ENCODE data around the gene AGBL1.
"Not testable (repeated sequence)": the region's sequence is repeated elsewhere in the genome, so short reads cannot be mapped to it uniquely, and the experiment has no call there.

Gene AGBL1

DNA sequence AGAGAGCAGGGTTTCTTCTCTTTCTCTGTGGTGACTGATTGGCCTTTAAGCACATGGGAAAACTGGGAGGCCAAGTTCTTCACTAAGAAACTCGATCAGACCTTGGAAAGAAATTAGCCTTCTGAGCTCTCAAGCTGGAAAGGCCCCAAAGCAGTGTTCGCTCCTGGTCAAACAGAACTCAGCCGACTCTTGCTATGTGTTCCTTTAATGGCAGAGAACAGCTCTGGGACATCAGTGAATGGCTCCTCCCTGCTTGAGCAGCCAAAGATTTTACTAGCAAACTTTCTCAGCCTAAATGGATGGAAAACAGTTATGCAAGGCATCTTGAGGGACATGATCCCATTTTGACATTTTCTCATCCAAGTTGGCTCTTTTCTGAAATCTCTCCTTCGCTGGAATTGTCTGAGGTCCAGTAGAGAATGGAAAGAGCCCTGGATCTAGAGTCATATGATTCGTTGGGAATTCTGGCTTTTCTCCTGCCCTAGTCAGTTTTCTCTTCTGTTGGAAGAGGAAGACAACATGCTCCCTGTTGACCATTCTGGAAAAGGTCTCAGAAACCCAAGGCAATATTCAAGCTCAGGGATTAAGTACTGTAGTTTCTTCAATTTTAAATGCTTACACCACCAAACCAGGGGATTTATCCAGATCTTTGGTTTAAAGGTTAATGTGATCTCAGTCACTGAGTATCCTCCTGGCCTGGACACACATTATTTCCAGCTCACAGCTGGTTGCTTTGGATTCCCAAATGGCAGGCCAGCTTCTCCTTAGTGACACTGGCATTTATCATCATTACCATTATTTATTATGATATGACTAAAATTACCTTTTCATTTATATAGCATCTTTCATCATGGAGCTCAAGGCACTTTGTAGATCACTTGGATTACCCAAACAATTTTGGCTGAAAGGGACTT lies 319.6 kb downstream of the AGBL1 start:
- DNase-seq (ENCODE audit: low read depth): no peak

DNA sequence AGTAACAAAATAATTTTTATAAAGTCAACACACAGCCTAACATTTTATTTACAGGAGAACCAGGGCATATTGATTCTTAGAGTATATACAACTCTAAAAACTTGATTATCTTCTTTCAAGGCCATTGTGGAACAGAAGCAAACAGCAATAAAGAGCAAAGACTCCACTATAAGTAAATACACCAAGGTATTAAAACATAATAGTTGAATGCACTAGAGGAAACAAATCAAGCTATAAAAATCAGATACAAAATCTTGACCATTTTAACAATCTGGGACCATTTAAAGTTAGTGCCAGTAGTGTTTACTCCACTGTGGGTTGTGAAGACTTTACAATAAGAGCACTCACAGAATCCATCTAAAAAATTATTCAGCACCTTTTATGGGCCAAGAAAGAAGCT lies 323.6 kb downstream of the AGBL1 start:
- no peak for DNase-seq (ENCODE audit: low read depth)

DNA sequence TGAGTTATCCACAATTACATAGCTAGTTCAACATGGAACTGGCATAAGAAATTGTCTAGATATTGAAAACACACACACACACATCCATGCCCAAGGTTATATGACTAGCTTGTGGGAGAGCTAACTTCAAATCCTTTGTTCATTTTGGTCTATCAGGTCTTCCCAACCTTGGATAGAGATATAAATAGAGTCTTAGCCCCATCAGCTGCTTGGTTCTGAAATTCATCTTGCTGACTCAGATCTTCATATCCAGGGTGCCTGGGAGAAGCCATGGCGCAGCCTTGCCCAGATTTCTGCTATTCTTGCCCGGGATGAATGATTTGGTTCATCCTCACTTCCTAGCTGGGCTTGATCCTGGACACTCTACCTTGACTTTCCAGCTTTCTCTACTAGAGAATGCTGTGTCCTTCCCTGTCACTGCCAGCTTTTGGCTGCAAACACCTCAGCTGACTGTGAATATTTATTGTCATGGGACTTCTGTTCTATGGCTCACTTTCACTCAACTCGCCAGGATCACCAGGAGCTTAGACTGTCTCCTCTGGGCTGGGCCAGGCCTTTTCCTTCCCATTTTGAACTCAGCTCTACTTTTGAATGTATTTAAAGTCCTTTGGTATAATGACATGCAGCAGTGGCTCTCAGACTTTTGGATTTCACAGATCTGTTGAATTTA lies 324.4 kb downstream of the AGBL1 start:
- no peak for DNase-seq (ENCODE audit: low read depth)

DNA sequence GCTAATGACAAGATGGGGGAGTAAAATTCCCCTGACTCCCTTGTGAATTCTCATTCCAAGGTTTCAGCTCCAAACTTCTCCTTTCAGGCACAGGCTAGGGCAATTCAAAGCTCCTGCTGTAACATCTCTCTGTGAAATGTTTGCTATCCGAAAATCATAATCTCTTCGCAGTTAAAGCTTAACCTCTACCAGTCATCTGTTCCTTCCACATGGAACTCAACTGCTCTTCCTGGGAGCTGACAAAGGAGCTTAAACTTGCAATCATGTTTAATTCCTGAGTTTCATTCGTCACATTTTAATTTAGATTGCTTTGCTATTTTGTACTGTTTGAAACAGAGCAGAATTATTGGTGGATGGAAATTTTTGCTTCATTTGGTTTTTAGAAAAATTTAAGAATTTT lies 328.6 kb downstream of the AGBL1 start:
- no peak for DNase-seq (ENCODE audit: low read depth)

DNA sequence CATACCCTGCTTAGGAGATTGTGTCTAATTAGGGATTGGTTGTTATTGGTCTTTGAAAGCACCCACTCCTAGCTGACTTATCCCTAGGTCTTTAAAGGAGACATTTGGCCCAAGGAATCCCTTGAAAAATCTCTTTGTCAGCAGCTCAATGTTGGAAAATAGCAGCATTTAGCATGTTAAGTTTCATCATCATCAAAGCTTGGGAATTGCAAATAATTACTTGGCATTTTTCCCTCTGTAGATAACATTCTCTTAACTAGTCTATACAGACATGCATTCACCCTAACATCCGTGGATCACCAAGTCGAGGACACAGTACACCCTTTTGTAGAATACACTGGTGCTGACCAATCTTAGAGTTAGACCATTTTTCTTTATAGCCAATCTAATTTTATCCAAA lies 332.2 kb downstream of the AGBL1 start:
- DNase-seq (ENCODE audit: low read depth): no peak

DNA sequence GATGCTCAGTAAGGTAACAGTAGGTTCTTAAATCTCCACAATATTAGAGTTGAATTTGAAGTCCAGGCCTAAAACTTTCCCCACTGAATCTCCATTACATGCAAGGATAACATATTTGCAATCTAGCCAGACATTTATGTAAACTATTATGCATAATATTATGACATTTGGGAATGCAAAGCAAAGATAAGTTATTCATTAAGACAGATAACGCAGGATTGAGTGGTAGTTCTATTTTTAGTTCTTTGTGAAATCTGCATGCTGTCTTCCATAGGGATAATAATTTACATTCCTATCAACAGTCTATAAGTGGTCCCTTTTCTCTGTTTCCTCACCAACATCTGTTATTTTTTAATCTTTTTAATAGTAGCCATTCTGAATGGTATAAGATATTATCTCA lies 333.5 kb downstream of the AGBL1 start:
- no peak for DNase-seq (ENCODE audit: low read depth)

DNA sequence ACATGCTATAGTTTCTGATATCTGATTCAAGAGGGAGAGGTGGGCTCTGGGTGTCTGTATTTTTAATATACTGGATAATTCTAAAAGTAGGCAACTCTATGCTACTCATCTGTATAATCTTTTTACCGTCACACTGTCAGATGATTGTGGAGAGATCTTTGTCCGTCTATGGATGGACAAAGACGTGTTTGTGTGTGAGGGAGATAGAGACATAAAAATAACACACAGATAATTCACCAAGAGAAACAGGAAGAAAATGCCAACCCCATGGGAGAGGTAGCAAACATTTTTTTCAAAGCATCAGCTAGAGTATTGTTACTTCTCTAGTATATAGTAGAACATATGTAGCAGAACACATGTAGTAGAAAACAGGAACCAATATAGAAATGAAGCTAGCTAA lies 346.1 kb downstream of the AGBL1 start:
- DNase-seq (ENCODE audit: low read depth): no peak

DNA sequence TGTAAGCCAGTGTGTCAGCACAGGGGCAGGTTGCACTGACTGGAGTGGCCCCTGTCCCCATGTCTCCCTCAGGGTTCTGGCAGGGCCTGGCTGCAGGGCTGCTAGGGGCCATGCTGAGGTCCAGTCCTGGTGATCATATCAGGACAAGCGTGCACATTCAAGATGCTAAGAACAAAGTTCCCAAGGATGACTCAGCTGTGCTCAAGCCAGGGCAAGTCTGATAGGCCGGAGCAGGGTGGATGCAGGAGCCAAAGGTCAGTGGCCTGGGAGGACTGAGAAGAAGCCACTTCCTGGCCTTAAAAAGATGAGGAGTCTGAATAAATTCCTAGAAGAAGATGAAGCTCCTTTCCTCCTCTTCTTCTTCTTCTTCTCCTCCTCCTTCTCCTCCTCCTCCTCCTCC lies 353.2 kb downstream of the AGBL1 start:
- no peak for DNase-seq (ENCODE audit: low read depth)

DNA sequence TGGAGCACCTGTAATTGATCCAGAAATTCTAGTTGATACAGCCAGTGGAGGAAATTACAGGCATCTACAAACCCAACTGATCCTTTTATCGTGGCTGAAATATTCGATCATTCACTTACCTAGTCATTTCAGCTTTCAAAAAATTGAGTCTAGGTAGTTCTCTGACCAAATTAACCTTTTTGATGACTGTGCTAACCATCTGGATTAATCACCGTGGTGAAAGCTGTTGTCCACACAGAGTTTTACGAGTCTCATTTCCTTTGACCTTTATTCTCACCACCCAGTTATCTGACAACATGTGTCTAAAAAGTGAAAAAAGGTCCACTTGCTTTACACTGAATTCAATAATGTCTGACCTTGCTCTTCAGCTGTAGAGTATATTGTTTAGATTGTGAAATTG lies 354.3 kb downstream of the AGBL1 start:
- no peak for DNase-seq (ENCODE audit: low read depth)

DNA sequence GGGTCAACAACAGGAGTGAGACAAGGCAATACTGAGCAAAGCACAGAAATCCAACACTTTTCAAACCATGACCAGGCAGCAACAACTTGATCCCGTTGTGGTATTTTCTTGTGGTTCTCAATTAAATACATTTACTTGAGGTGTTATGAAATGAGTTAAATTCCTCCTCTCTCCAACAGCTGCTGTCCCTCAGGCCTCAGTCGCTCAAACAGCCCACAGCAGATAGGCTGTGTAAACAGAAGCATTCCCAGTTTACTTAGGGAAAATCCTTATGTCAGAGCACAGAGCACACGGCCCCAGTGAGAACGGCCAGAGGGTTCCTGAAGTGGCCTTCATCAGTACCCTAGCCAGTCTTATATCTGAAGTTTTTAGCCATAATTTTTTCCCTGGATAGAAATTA lies 359.9 kb downstream of the AGBL1 start:
- no peak for DNase-seq (ENCODE audit: low read depth)

DNA sequence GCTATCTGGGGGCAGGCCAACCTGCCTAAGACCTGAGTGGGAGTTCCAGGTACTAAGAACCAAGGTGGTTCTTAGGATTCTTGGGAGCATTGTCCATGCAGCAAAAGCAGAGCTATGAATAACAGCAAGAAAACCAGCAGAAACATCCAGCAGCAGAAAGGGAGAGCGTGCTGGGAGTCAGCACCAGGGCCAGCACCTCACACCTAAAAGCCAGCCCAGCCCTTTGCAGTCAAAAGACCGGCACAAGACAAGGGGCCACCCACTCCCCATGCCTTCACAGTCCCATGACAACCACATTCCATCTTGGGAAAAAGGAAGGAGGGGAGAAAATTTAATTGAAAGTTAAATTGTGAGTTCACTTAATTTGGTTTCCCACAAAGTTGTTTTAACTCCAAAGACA lies 364.9 kb downstream of the AGBL1 start:
- no peak for DNase-seq (ENCODE audit: low read depth)

DNA sequence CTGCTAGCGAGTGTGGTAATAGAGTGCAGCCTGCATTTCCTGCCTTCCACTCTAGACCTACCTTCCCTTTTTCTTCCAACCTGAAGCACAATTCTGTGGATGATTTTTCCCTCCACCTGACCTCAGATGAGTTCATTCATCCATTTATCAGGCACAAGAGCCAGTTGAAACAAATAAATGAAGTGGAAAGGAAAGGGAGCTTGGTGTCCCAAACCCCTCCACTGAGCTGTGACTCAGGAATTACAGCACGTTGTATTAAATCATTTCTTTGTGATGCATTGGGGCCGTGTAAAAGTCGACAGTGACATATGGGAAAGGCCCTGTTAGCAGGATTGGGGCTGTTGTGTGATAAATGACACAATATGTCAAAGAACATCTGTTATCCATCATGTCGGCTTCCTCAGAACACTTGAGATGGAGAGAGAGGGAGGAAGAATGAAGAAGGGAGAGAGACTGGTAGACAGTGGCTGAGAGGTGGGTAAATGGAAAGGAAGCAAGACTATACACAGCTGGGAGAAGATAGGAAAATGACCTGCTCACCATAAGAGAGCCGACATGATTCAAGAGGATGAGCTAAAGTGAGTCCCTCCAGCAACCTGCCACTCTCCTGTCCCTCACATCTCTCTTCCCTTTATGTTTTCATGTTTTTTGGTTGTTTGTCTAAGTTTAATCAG lies 366.0 kb downstream of the AGBL1 start:
- no peak for DNase-seq (ENCODE audit: low read depth)

DNA sequence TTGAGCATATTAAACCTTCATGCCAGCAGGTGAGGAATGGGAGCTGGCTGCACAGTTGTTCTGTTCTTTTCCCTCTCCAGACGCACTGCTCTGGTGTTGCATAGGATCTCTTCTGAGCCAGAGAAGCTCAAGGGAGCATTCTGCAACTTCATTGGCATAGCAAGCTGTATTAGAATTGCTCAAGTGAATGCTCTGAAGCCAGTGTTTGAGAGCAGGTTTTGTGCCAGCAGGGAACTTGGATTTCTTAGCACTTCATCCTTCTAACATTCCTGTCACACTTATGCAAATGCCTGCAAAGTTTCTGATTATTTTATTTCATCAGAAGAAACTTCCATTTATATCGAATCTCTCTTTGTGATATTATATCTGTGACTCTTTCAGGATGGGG lies 366.6 kb downstream of the AGBL1 start:
- DNase-seq (ENCODE audit: low read depth): no peak

DNA sequence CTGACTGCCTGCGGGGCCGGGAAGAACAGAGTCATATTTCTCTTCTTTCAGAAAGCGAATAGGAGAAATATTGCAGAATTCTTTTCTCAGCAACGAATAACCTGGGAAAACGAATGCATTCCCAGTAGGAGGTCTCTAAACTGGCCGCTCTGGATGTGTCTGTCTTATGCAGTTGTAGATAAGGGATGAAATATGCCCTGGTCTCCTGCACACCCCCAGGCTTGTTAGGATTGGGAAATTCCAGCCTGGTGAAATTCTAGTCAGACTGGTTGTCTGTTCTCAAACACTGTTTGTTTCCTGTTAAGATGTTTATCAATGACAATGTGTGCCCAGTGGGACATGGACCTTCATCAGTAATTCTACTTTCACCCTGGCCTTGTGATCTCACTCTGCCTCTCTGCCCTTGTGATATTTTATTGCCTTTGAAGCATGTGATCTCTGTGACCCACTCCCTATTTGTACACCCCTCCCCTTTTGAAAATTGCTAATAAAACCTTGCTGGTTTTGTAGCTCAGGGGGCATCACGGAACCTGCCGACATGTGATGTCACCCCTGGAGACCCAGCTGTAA lies 385.9 kb downstream of the AGBL1 start:
- DNase-seq (ENCODE audit: low read depth): not testable (repeated sequence)

DNA sequence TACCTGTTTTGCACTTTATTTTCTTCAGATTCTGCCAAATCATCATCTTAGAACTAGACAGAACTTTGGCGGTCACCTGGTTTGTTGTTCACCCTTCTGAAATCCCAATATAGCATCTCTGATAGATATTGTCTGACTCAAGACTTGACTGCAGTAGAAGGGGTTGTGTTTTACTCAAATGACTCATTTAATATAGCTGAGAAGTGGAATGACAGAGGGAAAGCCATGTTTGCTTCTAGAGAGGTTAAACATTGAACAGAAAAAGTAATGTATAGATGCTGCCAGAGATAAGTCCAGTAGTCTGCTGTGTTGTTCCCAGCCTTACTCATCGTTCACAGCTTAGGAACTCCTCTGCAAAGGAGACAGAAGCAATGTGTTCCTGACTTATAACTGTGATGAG lies 402.0 kb downstream of the AGBL1 start:
- no peak for DNase-seq (ENCODE audit: low read depth)

DNA sequence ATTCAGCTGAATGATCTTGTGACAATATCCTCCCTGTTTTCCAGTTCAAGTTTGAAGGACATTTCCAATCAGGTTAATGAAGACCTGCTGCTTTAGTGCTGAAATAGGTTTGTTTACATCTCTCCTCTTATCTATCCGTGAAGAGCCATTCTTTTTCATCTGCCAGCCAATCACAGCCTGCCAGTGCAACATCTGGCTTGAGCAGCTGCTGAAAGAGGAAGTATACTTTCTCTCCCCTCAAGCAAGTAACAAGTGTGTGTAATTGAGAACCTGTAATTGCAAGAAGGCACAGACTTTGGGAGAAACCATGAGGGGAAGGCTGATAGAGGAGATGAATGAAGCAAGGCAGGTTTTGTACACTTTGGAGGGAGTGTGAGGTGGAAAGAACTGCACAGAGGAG lies 404.3 kb downstream of the AGBL1 start:
- no peak for DNase-seq (ENCODE audit: low read depth)

DNA sequence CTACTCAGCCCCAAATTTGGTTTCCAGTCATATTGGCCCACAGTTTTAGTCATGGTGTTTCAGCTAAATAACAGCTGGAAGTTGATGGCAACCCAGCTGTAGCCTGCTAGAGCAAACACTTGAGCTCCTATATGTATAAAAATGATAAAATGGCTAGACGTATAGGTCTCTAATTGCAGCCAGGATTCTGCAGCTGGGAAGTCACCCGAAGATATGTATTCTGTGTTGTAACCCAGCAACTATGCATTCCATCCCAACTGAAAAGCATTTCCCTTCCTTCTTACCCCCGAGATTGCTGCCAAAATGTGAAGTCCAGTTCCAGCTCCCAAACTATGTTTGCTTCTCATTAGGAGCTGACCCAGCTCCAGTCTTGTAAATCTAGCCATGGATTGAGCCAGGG lies 408.4 kb downstream of the AGBL1 start:
- no peak for DNase-seq (ENCODE audit: low read depth)

DNA sequence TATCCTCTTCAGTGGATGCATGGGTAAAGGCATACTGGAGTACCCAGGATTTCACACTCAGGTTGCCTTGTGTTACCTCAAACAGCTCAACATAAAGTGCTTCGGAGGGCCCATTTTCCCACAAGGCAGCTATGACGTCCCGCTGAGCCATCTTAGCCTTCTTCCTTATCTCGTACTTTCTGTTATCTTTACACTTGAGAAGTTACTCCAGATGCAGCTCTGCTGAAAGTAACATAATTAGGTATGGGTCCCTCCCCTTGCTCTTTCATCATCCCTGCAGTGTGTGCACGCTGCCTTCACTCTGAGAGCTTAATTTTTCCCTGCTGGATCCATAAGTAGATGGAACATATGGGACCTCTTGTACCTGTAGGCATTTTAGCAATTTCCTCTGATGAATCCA lies 410.3 kb downstream of the AGBL1 start:
- no peak for DNase-seq (ENCODE audit: low read depth)

DNA sequence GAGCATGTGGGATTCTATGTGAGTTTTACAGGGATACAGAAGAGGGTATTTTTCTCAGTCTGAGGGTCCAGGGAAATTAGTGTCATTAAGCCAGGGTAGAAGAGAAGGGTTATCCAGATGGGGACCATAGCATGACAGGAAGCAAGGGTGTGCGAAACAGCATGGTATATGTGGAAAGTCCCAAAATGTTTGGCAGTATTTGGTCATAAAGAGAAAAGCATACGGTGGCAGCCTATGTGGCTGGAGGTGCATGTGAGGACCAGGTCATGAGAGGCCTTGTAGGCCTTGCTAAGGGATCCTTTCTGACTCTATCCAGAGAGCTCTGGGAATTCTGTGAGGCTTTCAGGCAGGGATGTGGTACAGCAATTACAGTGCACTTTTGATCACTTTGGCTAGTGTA lies 411.4 kb downstream of the AGBL1 start:
- DNase-seq (ENCODE audit: low read depth): no peak

DNA sequence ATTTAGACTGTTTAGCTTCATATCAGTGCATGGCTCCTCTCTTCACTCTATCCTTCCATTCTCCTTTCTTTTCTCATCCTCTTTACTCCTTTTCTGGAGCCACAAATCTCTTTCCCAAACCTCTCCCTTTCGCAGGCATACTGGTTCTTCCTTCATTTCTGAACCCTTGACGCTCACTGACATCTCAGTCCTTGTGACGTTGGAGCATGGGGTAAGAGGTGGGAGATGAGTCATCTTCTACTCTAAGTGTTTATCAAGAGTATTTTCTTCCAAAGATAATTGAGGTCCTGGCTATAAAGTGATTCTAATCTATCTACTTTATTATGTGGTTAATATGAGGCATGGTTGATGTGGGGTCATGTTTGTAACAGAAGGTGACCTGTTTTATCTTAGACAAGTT lies 414.2 kb downstream of the AGBL1 start:
- DNase-seq (ENCODE audit: low read depth): no peak

DNA sequence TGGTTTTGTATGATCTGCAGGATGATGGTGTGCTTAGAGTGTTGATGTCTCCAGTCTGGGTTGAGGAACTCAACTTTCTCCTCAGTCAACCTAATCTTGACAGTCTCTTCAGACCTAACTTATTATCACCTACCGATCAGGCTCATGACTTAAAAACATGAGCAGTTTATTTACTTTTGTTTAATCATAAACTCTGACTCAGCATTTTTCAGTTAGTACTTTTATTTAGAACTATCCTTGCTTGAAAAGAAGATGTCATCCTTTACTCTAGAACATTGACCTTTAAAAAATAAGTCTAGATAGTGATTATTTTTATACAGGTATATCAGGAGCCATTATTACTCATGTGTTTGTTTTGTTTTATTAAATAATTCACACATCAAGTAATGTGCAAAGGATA lies 414.8 kb downstream of the AGBL1 start:
- DNase-seq (ENCODE audit: low read depth): no peak

DNA sequence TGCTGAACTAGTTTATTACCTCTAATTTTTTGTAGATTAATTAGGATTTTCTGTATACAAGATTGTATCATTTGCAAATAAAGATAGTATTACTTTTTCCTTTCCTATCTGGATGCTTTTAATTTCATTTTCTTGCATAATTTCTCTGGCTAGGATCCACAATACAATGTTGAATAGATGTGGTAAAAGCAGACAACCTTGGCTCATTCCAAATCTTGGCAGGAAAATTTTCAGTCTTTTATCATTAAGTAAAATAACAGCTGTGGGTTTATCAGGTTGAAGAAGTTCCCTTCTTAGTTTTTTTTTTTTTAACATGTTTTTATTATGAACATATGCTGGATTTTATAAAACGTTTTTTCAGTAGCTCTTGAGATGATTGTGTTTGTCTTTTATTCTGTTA lies 422.6 kb downstream of the AGBL1 start:
- DNase-seq (ENCODE audit: low read depth): no peak

DNA sequence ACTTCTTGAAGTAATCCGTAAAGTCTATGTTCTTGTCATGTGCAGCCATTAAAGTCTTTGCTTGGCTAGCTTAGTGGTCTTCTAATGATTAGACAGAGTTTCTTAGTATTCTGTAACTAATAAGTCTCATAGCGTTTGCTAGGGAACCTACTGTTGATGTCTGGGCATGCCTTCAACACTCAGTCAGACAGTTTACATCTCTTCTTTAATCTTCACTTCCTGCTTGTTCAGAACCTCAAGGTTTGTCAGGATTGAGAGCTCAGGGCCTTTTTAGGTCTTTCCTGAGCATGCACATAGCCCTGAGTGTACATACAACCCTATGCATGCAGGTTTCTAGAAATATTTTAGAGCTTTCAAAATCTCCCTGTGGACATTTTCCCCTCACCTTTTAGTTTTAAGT lies 426.3 kb downstream of the AGBL1 start:
- no peak for DNase-seq (ENCODE audit: low read depth)

Measured in T follicular helper cell (primary cell).